COLO668 (cell line): Measurements from ENCODE around the gene CNNM2.
"Not testable (repeated sequence)": the region's sequence is repeated elsewhere in the genome, so short reads cannot be mapped to it uniquely, and the experiment has no call there.

Source experiments
- DNase-seq: peaks from one replicate; lab custom pipeline; 2025; ENCODE audit not compliant: unreplicated experiment; lab: John Stamatoyannopoulos, UW

Gene CNNM2

DNA sequence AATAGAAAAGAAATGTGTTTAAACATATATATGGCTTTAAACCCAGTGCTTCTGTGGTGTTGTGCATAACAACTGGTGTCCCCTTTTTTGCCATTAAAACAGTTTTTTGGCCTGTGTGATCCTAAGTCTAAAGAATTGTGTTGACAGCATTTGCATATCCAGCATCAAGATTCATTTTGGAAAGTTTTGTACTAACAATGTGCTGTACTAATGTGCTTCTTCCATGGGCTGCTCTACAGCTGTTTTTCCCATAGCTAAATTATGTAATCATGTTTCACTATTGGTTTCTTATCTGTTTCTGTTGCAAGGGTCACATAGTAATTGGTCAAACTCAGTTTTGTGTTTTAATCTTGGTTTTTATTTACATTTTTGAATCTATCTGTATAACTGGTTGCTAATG, 5.5 kb downstream of the CNNM2 start:
- DNase-seq = no peak

DNA sequence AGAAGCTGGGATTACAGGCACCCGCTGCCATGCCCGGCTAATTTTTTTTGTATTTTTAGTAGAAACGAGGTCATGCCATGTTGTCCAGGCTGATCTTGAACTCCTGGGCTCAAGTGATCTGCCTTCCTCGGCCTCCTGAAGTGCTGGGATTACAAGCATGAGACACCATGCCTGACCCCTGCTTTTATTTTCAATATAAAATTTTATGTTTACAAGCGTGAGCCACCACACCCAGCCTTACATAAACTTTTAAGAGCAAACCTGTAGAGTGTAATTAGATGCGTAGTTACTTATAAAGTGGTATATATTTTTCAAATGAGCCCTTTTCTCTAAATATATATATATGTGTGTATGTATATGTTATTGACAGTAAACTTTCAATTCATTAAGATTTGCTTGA, 8.7 kb downstream of the CNNM2 start:
- no peak for DNase-seq

DNA sequence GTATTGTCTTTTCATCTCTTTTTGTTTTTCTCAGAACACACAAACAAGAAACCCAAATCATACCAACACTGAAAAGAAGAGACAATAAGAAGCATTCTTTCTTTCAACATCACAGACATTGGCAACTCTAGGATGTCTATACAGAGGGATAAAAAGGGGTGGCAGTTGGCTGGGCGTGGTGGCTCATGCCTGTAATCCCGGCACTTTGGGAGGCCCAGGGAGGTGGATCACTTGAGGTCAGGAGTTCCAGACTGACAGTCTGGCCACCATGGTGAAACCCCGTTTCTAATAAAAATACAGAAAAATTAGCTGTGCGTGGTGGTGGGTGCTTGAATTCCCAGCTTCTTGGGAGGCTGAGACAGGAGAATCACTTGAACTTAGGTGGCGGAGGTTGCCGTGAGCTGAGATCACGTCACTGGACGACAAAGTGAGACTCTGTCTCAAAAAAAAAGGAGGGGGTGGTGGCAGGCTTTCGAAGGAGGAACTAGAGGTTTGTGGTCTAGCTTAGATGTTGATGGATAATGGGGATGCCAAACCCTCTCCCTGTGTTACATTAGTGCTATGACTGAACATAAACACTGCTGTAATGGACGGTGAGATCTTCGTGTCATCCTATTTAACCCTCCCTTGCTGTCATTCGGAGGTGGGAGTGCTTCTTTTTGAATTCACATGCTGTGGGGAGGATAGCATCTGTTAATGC, 9.4 kb downstream of the CNNM2 start:
- no peak for DNase-seq

DNA sequence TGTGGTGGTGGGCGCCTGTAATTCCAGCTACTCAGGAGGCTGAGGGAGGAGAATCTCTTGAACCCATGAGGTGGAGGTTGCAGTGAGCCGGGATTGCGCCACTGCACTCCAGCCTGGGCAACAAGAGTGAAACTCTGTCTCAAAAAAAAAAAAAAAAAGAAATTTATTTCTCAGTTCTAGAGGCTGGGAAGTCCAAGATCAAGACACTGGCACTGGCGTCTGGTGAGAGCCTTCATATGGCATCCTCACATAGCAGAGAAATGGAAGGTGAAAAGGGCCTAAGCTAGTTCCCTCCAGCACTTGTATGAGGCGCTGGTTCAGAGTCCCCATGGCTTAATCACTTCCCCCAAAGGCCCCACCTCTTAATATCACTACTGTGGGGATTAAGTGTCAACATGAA, 10.3 kb downstream of the CNNM2 start:
- not testable (repeated sequence) for DNase-seq

DNA sequence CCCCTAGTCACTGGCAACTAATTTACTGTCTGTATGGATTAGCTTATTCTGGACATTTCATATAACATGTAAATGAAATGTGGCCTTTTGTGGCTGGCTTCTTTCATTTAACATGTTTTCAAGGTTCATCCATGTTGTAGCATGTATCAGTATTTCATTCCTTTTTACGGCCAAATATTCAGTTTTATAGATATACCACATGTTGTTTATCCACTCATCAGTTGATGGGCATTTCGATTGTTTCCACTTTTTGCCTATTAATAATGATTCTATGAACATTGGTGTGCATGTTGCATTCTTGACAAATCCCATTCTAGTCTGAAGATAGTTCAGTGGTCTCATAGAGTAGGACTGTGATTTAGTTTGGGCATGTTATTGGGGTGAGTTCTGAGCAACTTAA, 12.6 kb downstream of the CNNM2 start:
- DNase-seq = no peak

DNA sequence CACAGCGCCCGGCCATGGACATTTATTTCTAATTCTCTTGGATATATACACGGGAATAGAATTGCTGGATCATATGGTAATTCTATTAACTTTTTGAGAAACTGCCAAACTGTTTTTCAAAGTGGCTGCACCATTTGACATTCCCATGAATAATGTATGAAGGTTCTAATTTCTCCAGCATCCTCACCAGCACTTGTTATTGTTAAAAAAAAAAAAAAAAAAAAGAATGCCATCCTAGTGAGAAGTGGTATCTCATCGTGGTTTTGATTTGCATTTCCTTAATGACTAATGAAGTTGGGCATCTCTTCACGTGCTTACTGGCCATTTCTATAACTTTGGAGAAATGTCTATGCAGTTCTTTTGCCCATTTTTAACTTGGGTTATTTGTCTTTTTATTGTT, 13.5 kb downstream of the CNNM2 start:
- DNase-seq = no peak

DNA sequence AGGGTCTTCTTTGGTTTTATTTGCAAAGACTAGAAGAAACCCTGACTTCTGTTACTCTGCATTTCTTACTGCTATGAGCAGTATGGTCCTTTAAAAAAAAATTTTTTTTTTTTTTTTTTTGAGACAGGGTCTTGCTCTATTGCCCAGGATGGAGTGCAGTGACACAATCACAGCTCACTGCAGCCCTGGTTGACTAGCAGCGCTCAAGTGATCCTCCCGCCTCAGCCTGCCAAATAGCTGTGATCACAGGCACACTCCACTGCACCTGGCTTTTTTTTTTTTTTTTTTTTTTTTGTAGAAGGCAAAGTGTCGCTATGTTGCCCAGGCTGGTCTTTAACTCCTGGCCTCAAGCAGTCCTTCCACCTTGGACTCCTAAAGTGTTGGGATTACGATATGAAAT, 17.4 kb downstream of the CNNM2 start:
- no peak for DNase-seq

DNA sequence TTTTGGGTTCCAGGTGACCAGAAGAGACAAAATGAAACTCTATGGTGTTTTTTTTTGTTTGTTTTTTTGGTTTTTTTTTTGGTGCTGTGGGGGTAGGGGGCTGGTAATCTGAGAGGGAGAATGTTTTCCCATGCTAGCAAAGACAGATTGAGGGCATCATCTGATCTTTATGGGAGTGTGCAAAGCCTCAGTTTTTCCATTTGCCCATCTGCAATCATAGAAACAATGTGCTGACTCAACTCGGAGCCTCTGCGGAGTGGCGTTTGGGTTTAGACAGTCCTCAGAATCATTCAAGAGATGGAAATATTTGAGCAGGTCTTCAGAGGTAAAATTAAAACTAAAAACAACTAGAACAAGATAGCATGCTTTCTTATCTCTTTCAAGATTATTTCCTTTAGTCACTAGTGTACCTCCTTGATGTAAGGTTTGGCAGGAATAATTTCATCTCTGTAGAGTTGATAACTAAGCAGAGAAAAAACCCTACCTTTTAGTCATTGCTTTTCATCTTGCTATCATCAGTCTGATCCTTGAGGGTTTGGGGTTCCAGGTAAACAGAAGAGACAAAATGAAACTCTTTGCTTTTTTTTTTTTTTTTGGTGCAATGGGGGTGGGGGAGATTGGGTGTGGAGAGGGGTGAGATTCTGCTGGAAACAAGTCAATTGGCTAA, 18.0 kb downstream of the CNNM2 start:
- no peak for DNase-seq

DNA sequence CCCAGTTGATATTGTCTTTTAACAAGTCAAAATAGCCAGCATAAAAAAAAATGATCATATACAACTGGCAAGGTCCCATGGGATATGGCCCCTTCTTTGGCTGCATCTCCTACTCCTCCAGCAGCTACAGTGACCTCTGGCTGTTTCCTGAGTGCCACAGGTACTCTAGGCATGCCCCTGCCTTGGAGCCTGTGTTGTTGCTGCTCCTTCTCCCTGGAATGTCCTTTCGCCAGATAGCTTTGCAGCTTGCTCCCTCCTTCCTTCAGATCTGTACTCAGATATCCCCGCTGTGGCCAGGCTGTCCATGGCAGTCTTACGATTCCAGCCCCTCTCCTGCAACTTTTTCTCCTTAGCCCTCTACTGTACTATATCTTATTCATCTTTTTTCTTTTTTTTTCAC, 23.3 kb downstream of the CNNM2 start:
- no peak for DNase-seq

DNA sequence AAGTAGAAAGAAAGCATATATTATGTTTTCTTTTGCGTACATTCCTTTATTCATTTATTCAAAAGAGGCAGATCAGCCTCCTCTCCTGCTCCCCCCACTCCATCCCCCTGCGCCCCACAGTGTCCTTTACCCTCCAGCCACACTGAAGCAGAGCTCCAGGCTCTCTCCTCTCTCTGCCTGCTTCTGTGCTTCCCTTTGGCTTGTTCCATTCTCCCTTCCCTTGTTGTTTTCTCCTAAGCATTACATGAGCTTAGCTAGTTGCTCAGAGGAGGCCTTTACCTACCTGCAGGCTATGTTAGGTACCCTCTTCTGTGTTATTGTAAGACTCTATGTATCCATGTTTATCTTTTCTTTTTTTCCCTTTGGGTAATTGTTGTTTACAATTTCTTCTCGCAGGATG, 27.4 kb downstream of the CNNM2 start:
- no peak for DNase-seq

DNA sequence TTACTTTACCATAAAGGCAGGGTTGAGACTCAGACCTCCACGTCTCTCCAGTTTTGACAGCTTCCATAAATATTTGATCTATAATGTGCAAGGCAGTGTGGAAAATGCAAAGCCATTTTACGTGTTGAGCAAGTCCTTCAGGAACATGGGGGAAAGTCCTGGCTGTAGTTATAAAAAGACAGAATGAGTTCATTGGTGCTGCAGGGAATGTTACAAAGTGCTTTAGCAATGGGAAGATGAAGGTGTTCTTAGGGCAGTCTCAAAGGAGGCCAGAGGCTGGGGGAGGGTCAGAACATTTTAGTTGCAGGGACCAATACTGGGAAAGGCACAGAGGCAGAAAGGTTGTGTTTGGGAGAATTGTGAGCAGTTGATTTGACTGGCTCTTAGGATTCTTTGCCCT, 27.9 kb downstream of the CNNM2 start:
- DNase-seq = no peak

DNA sequence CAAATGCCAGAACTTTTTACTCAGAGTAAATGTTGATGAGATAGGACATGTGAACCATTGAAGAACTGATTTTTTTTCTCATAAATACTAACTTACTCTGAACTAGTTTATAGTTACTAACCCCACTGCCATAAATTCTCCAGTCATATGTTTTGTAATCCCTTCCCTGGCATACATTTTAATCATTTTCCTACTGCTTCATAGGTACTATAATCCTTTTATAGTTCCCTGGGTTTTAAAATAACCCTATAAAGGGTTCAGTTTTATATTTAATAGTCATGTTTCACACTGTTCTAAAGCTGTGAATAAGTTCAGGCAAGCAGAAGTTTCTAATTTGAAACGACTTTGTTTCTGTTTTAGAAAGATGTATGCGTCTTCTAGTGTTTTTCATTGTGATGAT, 28.9 kb downstream of the CNNM2 start:
- no peak for DNase-seq

DNA sequence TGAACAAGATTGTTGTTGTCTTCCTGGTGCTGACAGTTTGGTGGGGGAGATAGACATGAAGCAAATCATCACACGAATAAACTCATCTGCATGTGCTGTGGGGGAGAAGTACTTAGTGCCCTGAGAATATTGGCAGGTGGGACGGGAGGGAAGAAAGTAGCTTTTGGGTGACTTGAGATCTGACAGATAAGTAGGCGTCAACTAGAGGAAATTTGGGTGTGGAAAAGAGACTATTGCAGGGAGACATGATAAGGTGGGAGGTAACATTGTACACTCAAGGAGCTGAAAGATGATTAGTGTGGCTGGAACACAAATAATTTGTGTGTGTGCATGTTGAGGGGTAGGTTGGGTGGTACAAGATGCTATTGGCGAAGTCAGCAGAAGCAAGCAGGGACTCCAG, 30.1 kb downstream of the CNNM2 start:
- DNase-seq = no peak

DNA sequence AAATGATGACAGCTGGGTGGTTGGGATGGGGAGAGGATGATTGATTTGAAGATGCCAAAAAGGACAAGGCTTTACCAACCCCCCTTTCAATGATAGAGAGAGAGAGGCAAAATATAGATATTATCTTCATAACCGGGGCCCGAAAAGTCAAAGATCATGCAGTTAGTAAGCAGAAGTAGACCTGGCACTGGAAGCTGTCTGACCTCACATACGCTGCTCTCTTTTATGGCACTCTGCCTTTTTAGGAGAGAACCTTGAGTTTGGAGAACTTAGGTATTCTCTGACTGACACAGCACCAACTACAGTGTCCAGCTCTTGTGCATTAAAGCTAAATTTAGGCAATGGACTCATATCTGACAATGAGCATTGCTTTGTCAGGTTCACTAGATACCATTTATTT, 30.7 kb downstream of the CNNM2 start:
- no peak for DNase-seq

DNA sequence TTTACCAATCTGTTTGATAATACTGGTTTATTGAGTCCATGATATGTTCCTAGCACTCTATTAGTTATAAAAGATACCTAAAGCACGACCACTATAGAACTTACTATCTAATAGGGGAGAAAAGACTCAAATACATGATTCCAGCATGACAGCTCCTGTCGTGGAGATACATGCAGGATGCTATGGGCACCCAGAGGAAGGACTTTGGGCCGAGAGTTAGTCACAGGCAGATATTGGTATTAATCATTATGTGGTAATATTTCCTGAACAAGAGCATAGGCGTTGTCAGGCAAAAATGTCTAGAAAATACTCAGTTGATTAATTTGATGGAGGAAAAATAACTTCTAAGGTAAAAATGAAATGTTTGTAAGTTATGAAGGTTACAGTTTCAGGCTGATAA, 31.8 kb downstream of the CNNM2 start:
- DNase-seq = no peak

DNA sequence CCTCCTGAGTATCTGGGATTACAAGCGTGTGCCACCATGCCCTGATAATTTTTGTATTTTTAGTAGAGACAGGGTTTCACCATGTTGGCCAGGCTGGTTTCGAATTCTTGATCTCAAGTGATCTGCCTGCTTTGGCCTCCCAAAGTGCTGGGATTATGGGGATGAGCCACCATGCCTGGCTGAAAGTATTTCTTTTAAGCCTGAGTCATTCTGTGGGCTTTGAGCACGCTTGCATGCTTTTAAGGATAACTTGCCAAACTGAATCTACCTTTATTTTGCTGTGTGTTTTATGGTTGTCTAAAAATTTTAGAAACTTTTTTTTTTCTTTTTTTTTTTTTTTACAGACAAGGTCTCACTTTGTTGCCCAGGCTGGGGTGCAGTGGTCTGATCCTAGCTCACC, 33.2 kb downstream of the CNNM2 start:
- no peak for DNase-seq

DNA sequence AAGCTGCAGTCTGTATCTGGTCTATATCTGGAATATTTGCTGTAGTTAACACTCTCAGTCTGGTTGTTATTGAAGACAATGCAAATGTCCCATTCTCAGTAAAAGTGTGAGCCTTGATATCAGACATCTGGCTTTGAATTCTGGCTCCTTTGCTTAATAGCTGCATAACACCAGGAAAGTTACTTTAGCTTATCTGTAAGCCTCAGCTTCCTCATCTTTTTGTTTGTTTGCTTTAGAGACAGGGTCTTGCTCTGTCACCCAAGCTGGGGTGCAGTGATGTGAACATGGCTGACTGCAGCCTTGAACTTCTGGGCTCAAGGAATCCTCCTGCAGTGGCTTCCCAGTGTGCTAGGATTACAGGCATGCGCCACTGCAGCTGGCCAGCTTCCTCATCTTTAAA, 41.3 kb downstream of the CNNM2 start:
- no peak for DNase-seq

DNA sequence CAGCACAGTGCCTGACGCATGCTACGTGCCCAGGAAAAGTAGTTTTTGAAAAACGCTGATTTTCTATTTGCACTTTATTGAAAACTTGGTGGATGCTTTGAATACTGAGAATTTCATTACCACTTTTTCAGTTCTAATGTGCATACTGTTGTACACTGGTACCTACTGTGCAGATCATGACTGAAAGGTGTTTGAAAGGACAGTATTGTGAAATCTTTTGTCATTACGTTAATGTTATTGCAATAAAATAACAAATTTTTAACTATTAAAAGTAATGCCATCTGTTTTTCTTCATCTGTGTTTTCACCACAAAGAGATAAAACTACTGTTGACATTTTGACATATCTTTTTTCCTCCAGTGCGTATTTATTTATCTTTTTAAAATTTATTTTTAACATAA, 42.1 kb downstream of the CNNM2 start:
- DNase-seq = no peak

DNA sequence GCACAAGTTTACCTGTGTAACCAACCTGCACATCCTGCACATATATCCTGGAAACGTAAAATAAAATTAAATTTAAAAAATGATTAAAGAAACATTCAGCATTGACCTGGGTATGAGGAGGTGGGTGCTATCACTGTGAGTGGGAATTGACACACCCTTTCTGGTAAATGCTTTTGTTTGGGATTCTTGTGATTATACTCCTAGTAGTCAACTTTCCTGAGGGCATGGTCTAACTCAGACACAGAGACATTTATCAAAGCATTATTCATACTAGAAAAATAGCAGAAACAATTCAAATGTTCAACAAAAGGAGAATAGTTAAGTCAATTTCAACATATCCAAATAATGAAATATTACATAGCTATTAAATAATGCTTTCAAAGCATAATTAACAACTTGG, 44.2 kb downstream of the CNNM2 start:
- no peak for DNase-seq

DNA sequence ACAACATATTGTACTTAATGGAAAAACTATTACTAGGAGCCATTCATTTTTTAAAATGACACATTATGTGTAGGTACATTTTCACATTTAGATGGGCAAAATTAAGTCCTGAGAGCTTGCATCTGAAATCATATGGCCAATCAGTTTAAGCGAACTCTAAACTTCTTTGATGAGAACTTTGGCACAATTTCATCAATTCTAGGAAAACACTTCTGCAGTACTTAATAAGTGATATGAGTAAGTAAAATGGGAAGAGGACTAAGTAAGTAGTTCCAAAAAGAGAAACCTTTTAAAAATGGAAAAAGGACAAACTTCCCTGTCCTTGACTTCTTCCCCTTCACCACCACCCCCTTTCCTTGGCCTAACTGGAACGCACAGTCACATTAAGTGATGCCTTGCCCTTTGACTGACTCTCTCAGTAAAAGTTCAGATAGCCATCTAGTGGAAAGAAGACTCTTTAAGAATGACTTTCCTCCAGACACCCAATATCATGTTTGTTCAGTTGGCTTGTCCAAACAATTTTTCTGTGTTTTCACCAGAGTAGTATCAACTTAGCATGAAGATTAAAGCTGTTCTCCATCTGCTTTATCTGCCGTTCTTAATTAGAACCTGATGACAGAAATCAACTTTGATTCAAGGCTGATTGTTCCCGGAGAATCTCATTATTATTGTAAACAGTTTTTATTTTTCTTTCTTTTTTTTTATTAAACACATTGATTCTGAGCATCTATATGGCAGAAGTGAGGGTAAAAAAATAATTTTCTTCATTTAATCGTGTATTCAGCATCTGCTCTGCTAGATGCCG, 45.1 kb downstream of the CNNM2 start:
- no peak for DNase-seq

DNA sequence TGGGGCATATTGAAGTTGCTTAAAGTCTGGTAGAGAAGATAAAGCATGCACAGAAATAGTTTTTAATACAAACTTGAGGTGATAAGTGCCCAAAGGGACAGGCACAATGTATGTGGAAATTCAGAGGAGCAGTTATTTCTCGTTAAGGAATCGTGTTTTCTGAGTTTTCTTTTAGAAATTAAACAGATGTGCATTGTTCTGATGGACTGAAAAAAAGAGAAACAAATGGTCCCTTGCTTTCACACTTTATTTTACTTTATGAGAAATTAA, 45.6 kb downstream of the CNNM2 start:
- DNase-seq = no peak

DNA sequence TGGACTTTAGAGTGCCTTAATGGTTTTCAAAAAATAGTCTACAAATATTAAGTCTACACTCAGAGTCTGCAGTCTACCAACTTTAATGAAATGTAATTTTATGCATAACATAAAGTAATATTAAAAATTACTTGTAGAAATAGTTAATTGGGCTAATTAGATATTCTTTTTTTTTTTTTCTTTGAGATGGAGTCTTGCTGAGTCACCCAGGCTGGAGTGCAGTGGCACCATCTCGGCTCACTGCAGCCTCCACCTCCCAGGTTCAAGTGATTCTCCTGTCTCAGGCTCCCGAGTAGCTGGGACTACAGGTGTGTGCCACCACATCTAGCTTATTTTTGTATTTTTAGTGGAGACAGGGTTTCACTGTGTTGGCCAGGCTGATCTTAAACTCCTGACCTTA, 46.0 kb downstream of the CNNM2 start:
- not testable (repeated sequence) for DNase-seq

DNA sequence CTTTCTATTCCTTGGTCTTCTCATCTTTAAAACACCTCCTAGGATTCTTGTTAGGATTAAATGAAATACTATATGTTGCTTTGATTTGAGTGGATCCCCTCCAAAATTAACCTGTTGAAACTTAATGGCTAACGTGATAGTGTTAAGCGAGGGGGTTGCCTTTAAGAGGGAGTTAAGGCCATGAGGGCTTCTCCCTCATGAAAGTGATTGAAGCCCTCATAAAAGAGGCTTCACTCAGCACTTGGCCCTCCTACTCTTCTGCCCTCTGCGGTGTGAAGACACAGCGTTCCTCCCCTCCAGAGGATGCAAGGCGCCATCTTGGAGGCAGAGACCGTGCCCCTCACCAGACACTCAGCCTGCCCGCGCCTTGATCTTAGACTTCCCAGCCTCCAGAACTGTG, 46.6 kb downstream of the CNNM2 start:
- no peak for DNase-seq
